ENCODE measurements around the gene FAM50B. TPM values are rescaled to one million over a fixed set of nuclear protein-coding genes. Genes with fewer than 3 reads are reported as not detected.
A peak's percentile ranks its signal among the peaks of the same experiment; 100 is the strongest.

FAM50B gene
- total RNA-seq, 1 donor from 2014 or later, result 10.3 TPM

DNA sequence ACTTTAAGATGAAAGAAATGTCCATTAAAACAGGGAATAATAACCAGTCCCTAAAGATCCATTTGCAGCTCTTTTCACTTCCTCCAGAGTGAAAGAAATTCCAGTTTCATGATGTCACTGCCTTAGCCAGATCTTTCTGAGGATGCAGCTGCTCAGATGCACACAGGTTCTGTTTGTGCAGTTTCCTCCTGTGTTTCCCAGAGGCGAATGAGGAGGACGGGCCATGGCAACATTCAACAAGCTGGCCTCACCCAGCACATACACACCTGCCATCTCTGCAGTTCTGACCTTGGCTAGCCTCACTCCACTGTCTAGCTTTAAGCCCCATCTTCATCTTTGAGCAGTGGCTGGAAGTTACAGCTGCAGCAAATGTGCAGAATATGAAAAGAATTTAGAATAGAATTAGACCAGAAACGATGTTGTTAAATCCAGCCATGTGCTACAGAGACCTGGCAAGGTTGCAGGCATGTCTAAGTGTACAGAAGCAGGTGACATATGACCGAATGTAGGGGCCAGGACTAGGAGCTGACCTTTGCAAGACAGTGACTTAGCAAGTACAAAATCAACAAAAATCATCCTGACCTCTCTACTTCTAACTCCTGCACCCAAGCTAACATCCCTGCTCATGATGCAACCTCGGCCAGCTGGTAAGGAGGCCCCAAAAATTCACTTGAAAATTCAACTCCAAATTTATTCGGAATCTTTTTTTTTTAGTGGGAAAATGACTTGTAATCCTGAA lies 35.0 kb downstream of the FAM50B start:
- no peak for FAIRE-seq
- peak; percentile 67 for DNase-seq (ENCODE audit: low read depth)

GRCh38 chr6:3885262-3886036 lies 36.3 kb downstream of the FAM50B start:
- Histone ChIP-seq H3K27me3 (ENCODE audit: control insufficient read depth, insufficient read depth, low read length) (no peaks in the 10 kb centered on the region), H3K36me3 (ENCODE audit: control insufficient read depth, insufficient read depth, low read length) (no peaks in the 10 kb centered on the region), H3K4me3 (ENCODE audit: low read depth, low read length) (no peak overlapping the region)
- FAIRE-seq, result no peak
- TF ChIP-seq, protein P1, sequence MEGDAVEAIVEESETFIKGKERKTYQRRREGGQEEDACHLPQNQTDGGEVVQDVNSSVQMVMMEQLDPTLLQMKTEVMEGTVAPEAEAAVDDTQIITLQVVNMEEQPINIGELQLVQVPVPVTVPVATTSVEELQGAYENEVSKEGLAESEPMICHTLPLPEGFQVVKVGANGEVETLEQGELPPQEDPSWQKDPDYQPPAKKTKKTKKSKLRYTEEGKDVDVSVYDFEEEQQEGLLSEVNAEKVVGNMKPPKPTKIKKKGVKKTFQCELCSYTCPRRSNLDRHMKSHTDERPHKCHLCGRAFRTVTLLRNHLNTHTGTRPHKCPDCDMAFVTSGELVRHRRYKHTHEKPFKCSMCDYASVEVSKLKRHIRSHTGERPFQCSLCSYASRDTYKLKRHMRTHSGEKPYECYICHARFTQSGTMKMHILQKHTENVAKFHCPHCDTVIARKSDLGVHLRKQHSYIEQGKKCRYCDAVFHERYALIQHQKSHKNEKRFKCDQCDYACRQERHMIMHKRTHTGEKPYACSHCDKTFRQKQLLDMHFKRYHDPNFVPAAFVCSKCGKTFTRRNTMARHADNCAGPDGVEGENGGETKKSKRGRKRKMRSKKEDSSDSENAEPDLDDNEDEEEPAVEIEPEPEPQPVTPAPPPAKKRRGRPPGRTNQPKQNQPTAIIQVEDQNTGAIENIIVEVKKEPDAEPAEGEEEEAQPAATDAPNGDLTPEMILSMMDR (IDR thresholded peaks at IDR 0.05; ENCODE audit: insufficient read depth, low read length, severe bottlenecking), result peak; percentile 32
- no peak for DNase-seq (ENCODE audit: low read depth)

More for the DNA sequence above, 35.0 kb downstream of the FAM50B start:
- no peaks in the 10 kb centered on the region for H3K27me3 ChIP-seq (ENCODE audit: control insufficient read depth, insufficient read depth, low read length)
- no peaks in the 10 kb centered on the region for H3K36me3 ChIP-seq (ENCODE audit: control insufficient read depth, insufficient read depth, low read length)
- no peak overlapping the region for H3K4me3 ChIP-seq (ENCODE audit: low read depth, low read length)
- TF ChIP-seq, protein P1 (IDR thresholded peaks at IDR 0.05; ENCODE audit: insufficient read depth, low read length, severe bottlenecking), result no peak

DNA sequence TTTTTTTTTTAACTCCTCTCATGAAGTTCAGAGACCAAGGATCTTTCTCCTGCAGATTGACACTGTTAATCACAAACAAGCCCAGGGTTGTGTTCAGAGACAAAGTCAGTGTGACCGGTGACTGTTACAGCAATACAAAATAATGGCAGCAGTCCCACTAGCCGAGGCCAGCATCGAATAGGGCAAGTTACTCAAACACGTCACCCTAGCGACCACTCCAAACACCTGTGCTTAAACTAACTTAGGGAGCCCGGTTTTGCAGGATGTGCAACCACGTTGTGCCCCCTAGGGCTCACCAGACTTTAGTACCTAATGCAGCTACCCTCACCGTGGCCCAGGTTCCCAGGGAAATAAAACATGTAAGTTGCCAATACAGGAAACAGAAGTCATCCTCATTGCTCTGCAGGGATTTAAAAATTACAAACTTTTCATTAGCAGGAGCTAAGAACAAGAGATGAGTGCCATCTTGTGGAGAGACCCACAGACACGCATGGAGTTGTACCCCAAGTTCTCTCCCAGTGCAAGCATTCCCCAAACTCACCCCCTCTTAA lies 38.1 kb downstream of the FAM50B start:
- H3K27me3 ChIP-seq (ENCODE audit: control insufficient read depth, insufficient read depth, low read length), result no peaks in the 10 kb centered on the region
- no peaks in the 10 kb centered on the region for H3K36me3 ChIP-seq (ENCODE audit: control insufficient read depth, insufficient read depth, low read length)
- FAIRE-seq (no peak), DNase-seq (ENCODE audit: low read depth) (peak; percentile 40)
- H3K4me3 ChIP-seq (ENCODE audit: low read depth, low read length), result no peak overlapping the region
- TF ChIP-seq, protein P1 (IDR thresholded peaks at IDR 0.05; ENCODE audit: insufficient read depth, low read length, severe bottlenecking), result peak; percentile 56

GRCh38 chr6:3888153-3888957 lies 39.2 kb downstream of the FAM50B start:
- H3K36me3 ChIP-seq (ENCODE audit: control insufficient read depth, insufficient read depth, low read length), result no peaks in the 10 kb centered on the region
- no peaks in the 10 kb centered on the region for H3K27me3 ChIP-seq (ENCODE audit: control insufficient read depth, insufficient read depth, low read length)
- TF ChIP-seq, protein P1 (IDR thresholded peaks at IDR 0.05; ENCODE audit: insufficient read depth, low read length, severe bottlenecking), result no peak
- FAIRE-seq (no peak), DNase-seq (ENCODE audit: low read depth) (no peak)
- no peak overlapping the region for H3K4me3 ChIP-seq (ENCODE audit: low read depth, low read length)

GRCh38 chr6:3890047-3890446 lies 40.9 kb downstream of the FAM50B start:
- DNase-seq (ENCODE audit: low read depth) (no peak), FAIRE-seq (no peak)
- no peaks in the 10 kb centered on the region for H3K27me3 ChIP-seq (ENCODE audit: control insufficient read depth, insufficient read depth, low read length)
- no peak overlapping the region for H3K4me3 ChIP-seq (ENCODE audit: low read depth, low read length)
- TF ChIP-seq, protein P1 (IDR thresholded peaks at IDR 0.05; ENCODE audit: insufficient read depth, low read length, severe bottlenecking), result no peak
- H3K36me3 ChIP-seq (ENCODE audit: control insufficient read depth, insufficient read depth, low read length), result no peaks in the 10 kb centered on the region
